ENCODE data around the gene CD300LF. TPM values are rescaled to one million over a fixed set of nuclear protein-coding genes. Genes with fewer than 3 reads are reported as not detected.

Gene CD300LF
- polyA plus RNA-seq, 3 donors = 112 to 184 (median 175) TPM

DNA sequence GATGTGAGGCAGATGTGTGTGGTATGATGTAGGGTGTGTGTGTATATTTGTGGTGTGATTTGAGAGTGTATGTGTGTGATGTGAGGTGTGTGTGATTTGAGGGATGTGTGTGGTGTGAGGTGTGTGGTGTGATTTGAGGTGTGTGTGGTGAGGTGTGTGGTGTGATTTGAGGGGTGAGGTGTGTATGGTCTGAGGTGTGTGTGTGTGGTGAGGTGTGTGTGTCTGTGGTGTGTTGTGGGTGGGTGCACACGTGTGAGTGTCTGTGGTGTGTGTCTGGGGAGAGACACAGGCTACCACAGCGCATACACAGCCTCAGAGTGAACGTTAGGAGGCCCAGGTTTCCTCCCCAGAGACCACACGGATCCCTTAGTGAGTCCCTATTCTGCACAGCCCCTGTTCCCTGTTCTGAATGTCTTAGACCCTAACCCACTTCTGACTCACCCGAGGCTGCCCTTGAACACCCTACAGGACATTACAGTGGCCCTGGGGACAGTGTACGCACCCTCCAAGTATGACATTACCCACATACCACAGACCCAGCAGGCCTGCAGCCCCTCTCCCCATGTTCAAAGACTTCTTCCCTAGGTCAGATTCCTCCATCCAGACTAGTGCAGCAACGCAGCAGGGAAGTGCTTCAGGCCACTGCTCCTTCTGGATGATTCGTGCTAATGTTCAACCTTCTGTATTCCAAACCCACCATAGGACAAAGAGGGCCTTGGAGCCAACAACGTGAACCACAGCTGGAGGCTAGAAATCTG is 20.8 kb upstream of the CD300LF start:
- DNase-seq = no peak
- intact Hi-C loops (cut with micrococcal nuclease) = loop anchor here (10.0 kb wide), 2 partner anchors 169 to 359 kb away; partner anchors contain the start of gene CD300H (in 1 of the 2)

DNA sequence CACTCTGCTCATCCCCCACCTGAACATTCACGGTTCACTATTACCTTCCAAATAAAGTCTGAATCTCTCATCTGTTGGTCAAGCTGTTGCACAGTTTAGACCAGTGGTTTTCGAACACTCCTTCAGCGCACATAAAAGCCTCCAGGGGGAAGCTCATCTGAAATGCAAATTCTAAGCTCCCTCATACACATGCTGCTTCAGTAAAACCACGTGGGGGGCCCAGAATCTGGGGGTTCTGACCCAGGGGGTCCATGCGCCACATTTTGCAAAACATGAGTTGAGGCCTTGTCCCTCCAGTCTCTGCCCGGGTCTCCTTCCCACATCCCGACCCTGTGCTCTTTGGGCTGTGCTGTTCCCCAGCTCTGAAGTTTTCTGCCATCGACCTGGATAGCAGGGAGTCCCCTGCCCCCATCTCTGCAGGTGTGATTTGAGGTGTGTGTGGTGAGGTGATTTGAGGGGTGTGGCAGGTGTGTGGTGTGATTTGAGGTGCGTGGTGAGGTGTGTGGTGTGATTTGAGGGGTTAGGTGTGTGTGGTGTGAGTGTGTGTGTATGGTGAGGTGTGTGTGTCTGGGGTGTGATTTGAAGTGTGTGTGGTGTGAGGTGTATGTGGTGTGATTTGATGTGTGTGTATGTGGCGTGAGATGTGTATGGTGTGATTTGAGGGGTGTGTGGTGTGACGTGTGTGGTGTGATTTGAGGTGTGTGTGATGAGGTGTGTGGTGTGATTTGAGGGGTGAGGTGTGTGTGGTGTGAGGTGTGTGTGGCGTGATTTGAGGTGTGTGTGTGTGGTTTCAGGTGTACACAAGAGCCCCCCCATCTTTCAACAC is 19.5 kb upstream of the CD300LF start:
- intact Hi-C loops (cut with micrococcal nuclease) = loop anchor here (10.0 kb wide), 2 partner anchors 167 to 357 kb away; partner anchors contain the start of gene CD300H (in 1 of the 2)
- Histone ChIP-seq H3K4me1 (ENCODE audit: control insufficient read depth in 1 of 2, insufficient read depth in 2 of 2, low read length in 2 of 2) (peaks cover 29 to 49% of the 10 kb centered on the region in 2 donors), H4K20me1 (ENCODE audit: insufficient read depth, low read length) (no peaks in the 10 kb centered on the region), H2AFZ (ENCODE audit: insufficient read depth, low read depth, low read length, poor library complexity, severe bottlenecking) (no peak overlapping the region), H3K4me2 (replicated peaks; ENCODE audit: extremely low read depth, low read length, poor library complexity, severe bottlenecking) (no peak overlapping the region), H3K9me3 (replicated peaks in 1 of 2; ENCODE audit: control insufficient read depth in 1 of 2, insufficient read depth in 1 of 2, low read length in 2 of 2) (no peaks in the 10 kb centered on the region), H3K36me3 (replicated peaks in 1 of 2; ENCODE audit: control insufficient read depth in 1 of 2, insufficient read depth in 2 of 2, low read length in 2 of 2) (no peaks in the 10 kb centered on the region), H3K79me2 (ENCODE audit: insufficient read depth, low read length) (peaks cover 1% of the 10 kb centered on the region), H3K27ac (ENCODE audit: low read depth in 1 of 2, low read length in 2 of 2) (no peak overlapping the region), H3K27me3 (ENCODE audit: control insufficient read depth in 2 of 2, insufficient read depth in 2 of 2, low read length in 2 of 2) (no peaks in the 10 kb centered on the region), H3K4me3 (replicated peaks in 1 of 3; ENCODE audit: low read depth in 2 of 3, low read length in 3 of 3) (no peak overlapping the region), H3K9ac (ENCODE audit: insufficient read depth, low read length, poor library complexity, severe bottlenecking) (no peak overlapping the region)
- 85% methylated on average over 11 of the region's 12 CpGs for WGBS (ENCODE audit: insufficient coverage)
- Mint-ChIP-seq H3K4me1 (peaks cover 36% of the 10 kb centered on the region), H3K4me3 (no peak overlapping the region), H3K27me3 (ENCODE audit: low read depth in 3 of 3) (peaks cover 0 to 3% (median 0%) of the 10 kb centered on the region in 3 donors), H3K27ac (no peak overlapping the region), H3K36me3 (no peaks in the 10 kb centered on the region), H3K9me3 (peaks cover 0 to 3% (median 0%) of the 10 kb centered on the region in 7 donors)
- TF ChIP-seq, protein P1, sequence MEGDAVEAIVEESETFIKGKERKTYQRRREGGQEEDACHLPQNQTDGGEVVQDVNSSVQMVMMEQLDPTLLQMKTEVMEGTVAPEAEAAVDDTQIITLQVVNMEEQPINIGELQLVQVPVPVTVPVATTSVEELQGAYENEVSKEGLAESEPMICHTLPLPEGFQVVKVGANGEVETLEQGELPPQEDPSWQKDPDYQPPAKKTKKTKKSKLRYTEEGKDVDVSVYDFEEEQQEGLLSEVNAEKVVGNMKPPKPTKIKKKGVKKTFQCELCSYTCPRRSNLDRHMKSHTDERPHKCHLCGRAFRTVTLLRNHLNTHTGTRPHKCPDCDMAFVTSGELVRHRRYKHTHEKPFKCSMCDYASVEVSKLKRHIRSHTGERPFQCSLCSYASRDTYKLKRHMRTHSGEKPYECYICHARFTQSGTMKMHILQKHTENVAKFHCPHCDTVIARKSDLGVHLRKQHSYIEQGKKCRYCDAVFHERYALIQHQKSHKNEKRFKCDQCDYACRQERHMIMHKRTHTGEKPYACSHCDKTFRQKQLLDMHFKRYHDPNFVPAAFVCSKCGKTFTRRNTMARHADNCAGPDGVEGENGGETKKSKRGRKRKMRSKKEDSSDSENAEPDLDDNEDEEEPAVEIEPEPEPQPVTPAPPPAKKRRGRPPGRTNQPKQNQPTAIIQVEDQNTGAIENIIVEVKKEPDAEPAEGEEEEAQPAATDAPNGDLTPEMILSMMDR (IDR thresholded peaks at IDR 0.05) = no peak
- no peak for DNase-seq

More for the DNA sequence above, 20.8 kb upstream of the CD300LF start:
- no peak overlapping the region for H3K27ac Mint-ChIP-seq
- H3K36me3 Mint-ChIP-seq = no peaks in the 10 kb centered on the region
- Histone ChIP-seq H3K9ac (ENCODE audit: insufficient read depth, low read length, poor library complexity, severe bottlenecking) (no peak overlapping the region), H3K79me2 (ENCODE audit: insufficient read depth, low read length) (peaks cover 14% of the 10 kb centered on the region), H3K4me1 (ENCODE audit: control insufficient read depth in 1 of 2, insufficient read depth in 2 of 2, low read length in 2 of 2) (peaks cover 40 to 62% of the 10 kb centered on the region in 2 donors), H3K27ac (ENCODE audit: low read depth in 1 of 2, low read length in 2 of 2) (no peak overlapping the region), H3K9me3 (replicated peaks in 1 of 2; ENCODE audit: control insufficient read depth in 1 of 2, insufficient read depth in 1 of 2, low read length in 2 of 2) (no peaks in the 10 kb centered on the region), H3K4me3 (replicated peaks in 1 of 3; ENCODE audit: low read depth in 2 of 3, low read length in 3 of 3) (no peak overlapping the region), H3K4me2 (replicated peaks; ENCODE audit: extremely low read depth, low read length, poor library complexity, severe bottlenecking) (no peak overlapping the region), H2AFZ (ENCODE audit: insufficient read depth, low read depth, low read length, poor library complexity, severe bottlenecking) (no peak overlapping the region), H3K27me3 (ENCODE audit: control insufficient read depth in 2 of 2, insufficient read depth in 2 of 2, low read length in 2 of 2) (no peaks in the 10 kb centered on the region), H3K36me3 (replicated peaks in 1 of 2; ENCODE audit: control insufficient read depth in 1 of 2, insufficient read depth in 2 of 2, low read length in 2 of 2) (no peaks in the 10 kb centered on the region), H4K20me1 (ENCODE audit: insufficient read depth, low read length) (no peaks in the 10 kb centered on the region)
- TF ChIP-seq, protein P1 (IDR thresholded peaks at IDR 0.05) = no peak
- H3K4me3 Mint-ChIP-seq = no peak overlapping the region
- 90% methylated on average over 6 of the region's 9 CpGs for WGBS (ENCODE audit: insufficient coverage)
- peaks cover 49% of the 10 kb centered on the region for H3K4me1 Mint-ChIP-seq
- H3K9me3 Mint-ChIP-seq = peaks cover 0 to 3% (median 0%) of the 10 kb centered on the region in 7 donors
- H3K27me3 Mint-ChIP-seq (ENCODE audit: low read depth in 3 of 3) = peaks cover 0 to 3% (median 0%) of the 10 kb centered on the region in 3 donors

Measured in CD14-positive monocyte (primary cell).